GM23338 (cell line): ENCODE data around the gene BMPR1B. TPM values are rescaled to one million over a fixed set of nuclear protein-coding genes. Genes with fewer than 3 reads are reported as not detected.

Source experiments
- ATAC-seq: fragments of 200-7000 bp; cut with Tn5 transposase; 3 replicates; pipeline ENCODE4 v1.9.1; 2020
- DNase-seq: peaks from one replicate; pipeline ENCODE4 v3.0.0-alpha.2; 2015; ENCODE audit warnings: low spot score
- H2AFZ ChIP-seq: fragments of 200-600 bp; sonication (generic); 2 replicates; pipeline ENCODE4 v1.8.0; 2016; ENCODE audit warnings: antibody characterized with exemption, mild to moderate bottlenecking, moderate library complexity
- H3F3A ChIP-seq: fragments of 200-600 bp; sonication (generic); replicated peaks from 2 replicates; pipeline ENCODE4 v1.8.0; 2017; ENCODE audit warnings: antibody characterized with exemption, mixed run types, low read depth
- H3K27ac ChIP-seq: fragments of 200-600 bp; sonication (generic); 2 replicates; pipeline ENCODE4 v1.6.1; 2016; ENCODE audit warnings: low read depth
- H3K27me3 ChIP-seq: fragments of 200-600 bp; sonication (generic); 2 replicates; pipeline ENCODE4 v1.8.0; 2016; ENCODE audit warnings: mild to moderate bottlenecking, mixed run types, moderate library complexity; ENCODE audit not compliant: insufficient read depth
- H3K36me3 ChIP-seq: fragments of 200-600 bp; sonication (generic); 2 replicates; pipeline ENCODE4 v1.8.0; 2016; ENCODE audit warnings: mild to moderate bottlenecking; ENCODE audit not compliant: insufficient read depth
- H3K4me1 ChIP-seq: fragments of 200-600 bp; sonication (generic); 2 replicates; pipeline ENCODE4 v1.8.0; 2016; ENCODE audit warnings: mild to moderate bottlenecking, moderate library complexity; ENCODE audit not compliant: insufficient read depth
- H3K4me2 ChIP-seq: fragments of 200-600 bp; sonication (generic); 2 replicates; pipeline ENCODE4 v1.7.1; 2017; ENCODE audit warnings: mixed run types
- H3K4me3 ChIP-seq: fragments of 200-600 bp; sonication (generic); 2 replicates; pipeline ENCODE4 v1.6.1; 2016; ENCODE audit warnings: mixed run types
- H3K79me2 ChIP-seq: fragments of 200-600 bp; sonication (generic); replicated peaks from 2 replicates; pipeline ENCODE4 v1.8.0; 2017; ENCODE audit warnings: mild to moderate bottlenecking; ENCODE audit not compliant: insufficient read depth
- H3K9me2 ChIP-seq: fragments of 200-600 bp; sonication (generic); 2 replicates; pipeline ENCODE4 v1.8.0; 2017; ENCODE audit not compliant: insufficient read depth
- H4K20me1 ChIP-seq: fragments of 200-600 bp; sonication (generic); replicated peaks from 2 replicates; pipeline ENCODE4 v1.8.0; 2017; ENCODE audit warnings: mild to moderate bottlenecking; ENCODE audit not compliant: insufficient read depth
- H3K27ac Mint-ChIP-seq: 2 replicates; pipeline ENCODE4 v1.8.0; 2020; ENCODE audit warnings: inconsistent platforms, mild to moderate bottlenecking, moderate library complexity, mixed read lengths
- H3K27me3 Mint-ChIP-seq: 3 replicates; pipeline ENCODE4 v1.8.0; 2022; ENCODE audit warnings: low read depth, mild to moderate bottlenecking, moderate library complexity, mixed read lengths, inconsistent platforms; ENCODE audit not compliant: insufficient read depth, poor library complexity
- H3K36me3 Mint-ChIP-seq: 3 replicates; pipeline ENCODE4 v1.8.0; 2021; ENCODE audit warnings: low read depth, mild to moderate bottlenecking, inconsistent platforms, moderate library complexity, mixed read lengths
- H3K4me1 Mint-ChIP-seq: 3 replicates; pipeline ENCODE4 v1.8.0; 2020; ENCODE audit warnings: mild to moderate bottlenecking, inconsistent platforms, mixed read lengths
- H3K4me3 Mint-ChIP-seq: 3 replicates; pipeline ENCODE4 v1.8.0; 2021; ENCODE audit warnings: moderate library complexity, mild to moderate bottlenecking, inconsistent platforms, mixed read lengths
- H3K9me3 Mint-ChIP-seq: 3 replicates; pipeline ENCODE4 v1.8.0; 2020; ENCODE audit warnings: moderate library complexity, mild to moderate bottlenecking, inconsistent platforms, mixed read lengths
- ETS1 ChIP-seq: IDR thresholded peaks from 2 replicates; pipeline ENCODE4 v1.6.1; 2016; ENCODE audit warnings: antibody characterized with exemption
- EZH2 ChIP-seq: fragments of 200-600 bp; sonication (generic); IDR thresholded peaks from one replicate; pipeline ENCODE4 v1.8.0; 2017; ENCODE audit warnings: antibody characterized with exemption, mild to moderate bottlenecking, low read depth; ENCODE audit not compliant: unreplicated experiment
- EZH2phosphoT487 ChIP-seq: fragments of 200-600 bp; sonication (generic); IDR thresholded peaks from one replicate; pipeline ENCODE4 v1.8.1; 2018; ENCODE audit warnings: antibody characterized with exemption; ENCODE audit not compliant: unreplicated experiment
- JUNB ChIP-seq: IDR thresholded peaks from one replicate; pipeline ENCODE4 v1.6.1; 2016; ENCODE audit warnings: antibody characterized with exemption; ENCODE audit not compliant: unreplicated experiment
- NANOG ChIP-seq: IDR thresholded peaks from 2 replicates; pipeline ENCODE4 v1.6.1; 2016; ENCODE audit warnings: antibody characterized with exemption, borderline replicate concordance
- POLR2AphosphoS5 ChIP-seq: IDR thresholded peaks from 2 replicates; pipeline ENCODE4 v1.6.1; 2016; ENCODE audit warnings: antibody characterized with exemption, low read depth
- REST ChIP-seq: IDR thresholded peaks from one replicate; pipeline ENCODE4 v1.6.1; 2018; ENCODE audit warnings: antibody characterized with exemption; ENCODE audit not compliant: unreplicated experiment
- STAT1 ChIP-seq: IDR thresholded peaks from one replicate; pipeline ENCODE4 v1.6.1; 2016; ENCODE audit warnings: antibody characterized with exemption; ENCODE audit not compliant: unreplicated experiment
- polyA plus RNA-seq: library from polyadenylated mRNA; unstranded; fragments of >200 nt; fragmentation: Nextera tagmentation; extraction: Ambion mirVana; gene quantifications from 2 replicates; pipeline ENCODE4 v1.2.1, GENCODE V29; 2016
- total RNA-seq: library from RNA; depleted of rRNA; stranded (reverse); fragments of >200 nt; shearing (Covaris generic); gene quantifications from 2 replicates; pipeline ENCODE4 v1.2.3, GENCODE V29; 2014
- TF ChIP-seq, protein P1 (sequence below): fragments of 250-450 bp; sonication (Bioruptor Pico); IDR thresholded peaks from 2 replicates; pipeline ENCODE4 v1.5.0; 2020; ENCODE audit warnings: mild to moderate bottlenecking, moderate library complexity

BMPR1B gene
- total and polyA plus RNA-seq, 2 experiments from 2014 or later: 0.48 to 1.0 TPM

- TF ChIP-seq, protein P1, sequence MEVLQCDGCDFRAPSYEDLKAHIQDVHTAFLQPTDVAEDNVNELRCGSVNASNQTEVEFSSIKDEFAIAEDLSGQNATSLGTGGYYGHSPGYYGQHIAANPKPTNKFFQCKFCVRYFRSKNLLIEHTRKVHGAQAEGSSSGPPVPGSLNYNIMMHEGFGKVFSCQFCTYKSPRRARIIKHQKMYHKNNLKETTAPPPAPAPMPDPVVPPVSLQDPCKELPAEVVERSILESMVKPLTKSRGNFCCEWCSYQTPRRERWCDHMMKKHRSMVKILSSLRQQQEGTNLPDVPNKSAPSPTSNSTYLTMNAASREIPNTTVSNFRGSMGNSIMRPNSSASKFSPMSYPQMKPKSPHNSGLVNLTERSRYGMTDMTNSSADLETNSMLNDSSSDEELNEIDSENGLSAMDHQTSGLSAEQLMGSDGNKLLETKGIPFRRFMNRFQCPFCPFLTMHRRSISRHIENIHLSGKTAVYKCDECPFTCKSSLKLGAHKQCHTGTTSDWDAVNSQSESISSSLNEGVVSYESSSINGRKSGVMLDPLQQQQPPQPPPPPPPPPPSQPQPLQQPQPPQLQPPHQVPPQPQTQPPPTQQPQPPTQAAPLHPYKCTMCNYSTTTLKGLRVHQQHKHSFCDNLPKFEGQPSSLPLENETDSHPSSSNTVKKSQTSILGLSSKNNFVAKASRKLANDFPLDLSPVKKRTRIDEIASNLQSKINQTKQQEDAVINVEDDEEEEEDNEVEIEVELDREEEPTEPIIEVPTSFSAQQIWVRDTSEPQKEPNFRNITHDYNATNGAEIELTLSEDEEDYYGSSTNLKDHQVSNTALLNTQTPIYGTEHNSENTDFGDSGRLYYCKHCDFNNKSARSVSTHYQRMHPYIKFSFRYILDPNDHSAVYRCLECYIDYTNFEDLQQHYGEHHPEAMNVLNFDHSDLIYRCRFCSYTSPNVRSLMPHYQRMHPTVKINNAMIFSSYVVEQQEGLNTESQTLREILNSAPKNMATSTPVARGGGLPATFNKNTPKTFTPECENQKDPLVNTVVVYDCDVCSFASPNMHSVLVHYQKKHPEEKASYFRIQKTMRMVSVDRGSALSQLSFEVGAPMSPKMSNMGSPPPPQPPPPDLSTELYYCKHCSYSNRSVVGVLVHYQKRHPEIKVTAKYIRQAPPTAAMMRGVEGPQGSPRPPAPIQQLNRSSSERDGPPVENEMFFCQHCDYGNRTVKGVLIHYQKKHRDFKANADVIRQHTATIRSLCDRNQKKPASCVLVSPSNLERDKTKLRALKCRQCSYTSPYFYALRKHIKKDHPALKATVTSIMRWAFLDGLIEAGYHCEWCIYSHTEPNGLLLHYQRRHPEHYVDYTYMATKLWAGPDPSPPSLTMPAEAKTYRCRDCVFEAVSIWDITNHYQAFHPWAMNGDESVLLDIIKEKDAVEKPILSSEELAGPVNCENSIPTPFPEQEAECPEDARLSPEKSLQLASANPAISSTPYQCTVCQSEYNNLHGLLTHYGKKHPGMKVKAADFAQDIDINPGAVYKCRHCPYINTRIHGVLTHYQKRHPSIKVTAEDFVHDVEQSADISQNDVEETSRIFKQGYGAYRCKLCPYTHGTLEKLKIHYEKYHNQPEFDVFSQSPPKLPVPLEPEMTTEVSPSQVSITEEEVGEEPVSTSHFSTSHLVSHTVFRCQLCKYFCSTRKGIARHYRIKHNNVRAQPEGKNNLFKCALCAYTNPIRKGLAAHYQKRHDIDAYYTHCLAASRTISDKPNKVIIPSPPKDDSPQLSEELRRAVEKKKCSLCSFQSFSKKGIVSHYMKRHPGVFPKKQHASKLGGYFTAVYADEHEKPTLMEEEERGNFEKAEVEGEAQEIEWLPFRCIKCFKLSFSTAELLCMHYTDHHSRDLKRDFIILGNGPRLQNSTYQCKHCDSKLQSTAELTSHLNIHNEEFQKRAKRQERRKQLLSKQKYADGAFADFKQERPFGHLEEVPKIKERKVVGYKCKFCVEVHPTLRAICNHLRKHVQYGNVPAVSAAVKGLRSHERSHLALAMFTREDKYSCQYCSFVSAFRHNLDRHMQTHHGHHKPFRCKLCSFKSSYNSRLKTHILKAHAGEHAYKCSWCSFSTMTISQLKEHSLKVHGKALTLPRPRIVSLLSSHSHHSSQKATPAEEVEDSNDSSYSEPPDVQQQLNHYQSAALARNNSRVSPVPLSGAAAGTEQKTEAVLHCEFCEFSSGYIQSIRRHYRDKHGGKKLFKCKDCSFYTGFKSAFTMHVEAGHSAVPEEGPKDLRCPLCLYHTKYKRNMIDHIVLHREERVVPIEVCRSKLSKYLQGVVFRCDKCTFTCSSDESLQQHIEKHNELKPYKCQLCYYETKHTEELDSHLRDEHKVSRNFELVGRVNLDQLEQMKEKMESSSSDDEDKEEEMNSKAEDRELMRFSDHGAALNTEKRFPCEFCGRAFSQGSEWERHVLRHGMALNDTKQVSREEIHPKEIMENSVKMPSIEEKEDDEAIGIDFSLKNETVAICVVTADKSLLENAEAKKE (CRISPR knock-in tag): no peak
- TF ChIP-seq ETS1 (no peak), EZH2 (no peak), NANOG (no peak), STAT1 (no peak), EZH2phosphoT487 (no peak), POLR2AphosphoS5 (no peak), JUNB (no peak)
Measured at GRCh38 chr4:94970650-94971049, 212.9 kb downstream of the BMPR1B start (continued).

- no peak overlapping the region for H3K4me2 ChIP-seq
- Mint-ChIP-seq H3K36me3 (no peaks in the 10 kb centered on the region), H3K4me1 (no peaks in the 10 kb centered on the region; the same call in 1 of the 3 replicates), H3K9me3 (no peaks in the 10 kb centered on the region), H3K27me3 (no peaks in the 10 kb centered on the region), H3K27ac (no peak overlapping the region), H3K4me3 (no peak overlapping the region)
- no peaks in the 10 kb centered on the region for H3F3A ChIP-seq
- H3K27me3 ChIP-seq: no peaks in the 10 kb centered on the region
- H4K20me1 ChIP-seq: no peaks in the 10 kb centered on the region
- no peaks in the 10 kb centered on the region for H3K79me2 ChIP-seq
- H3K4me3 ChIP-seq: no peak overlapping the region
- H3K36me3 ChIP-seq: no peaks in the 10 kb centered on the region
- no peak overlapping the region for H2AFZ ChIP-seq
- DNase-seq: no peak
- no peaks in the 10 kb centered on the region for H3K4me1 ChIP-seq
- TF ChIP-seq REST (no peak), EZH2phosphoT487 (no peak)
- no peak overlapping the region for H3K27ac ChIP-seq
- H3K9me2 ChIP-seq: no peaks in the 10 kb centered on the region
- ATAC-seq: no peak
Measured at GRCh38 chr4:94974773-94975172, 217.0 kb downstream of the BMPR1B start.
